IMR-90 (cell line): ENCODE results near the gene SLC25A25. TPM values are rescaled to one million over a fixed set of nuclear protein-coding genes. Genes with fewer than 3 reads are reported as not detected.
"Not testable (repeated sequence)": the region's sequence is repeated elsewhere in the genome, so short reads cannot be mapped to it uniquely, and the experiment has no call there.

Source experiments
- ATAC-seq: fragments of 200-7000 bp; cut with Tn5 transposase; 2 replicates; pipeline ENCODE4 v1.9.1; 2020; ENCODE audit warnings: low read depth, mild to moderate bottlenecking, moderate library complexity
- BruUV-seq: library from RNA; stranded (reverse); fragments of 400-500 nt; replicated peaks from 2 replicates; lab custom pipeline; 2021; lab: Mats Ljungman, UMichigan
- CTCF ChIA-PET: fragments of 300-600 bp; formaldehyde crosslinking; extraction: SDS; loops from one replicate; lab custom pipeline; 2021; ENCODE audit warnings: antibody characterized with exemption; lab: Yijun Ruan, JAX
- POLR2A ChIA-PET: fragments of 300-600 bp; sonication (Branson Sonifier 250); formaldehyde crosslinking; loops from one replicate; lab custom pipeline; 2022; ENCODE audit warnings: antibody characterized with exemption; ENCODE audit not compliant: unreplicated experiment; lab: Charles Lee
- DNase-seq: peaks from one replicate; pipeline ENCODE4 v3.0.0; 2013
- H2AFZ ChIP-seq: replicated peaks from 2 replicates; pipeline ENCODE3; 2013; ENCODE audit warnings: low read length, mild to moderate bottlenecking; ENCODE audit not compliant: poor library complexity
- H2AK5ac ChIP-seq: 2 replicates; pipeline ENCODE4 v1.6.1; 2013; ENCODE audit warnings: low read depth, low read length, inconsistent platforms
- H2AK9ac ChIP-seq: replicated peaks from 2 replicates; pipeline ENCODE3; 2013; ENCODE audit warnings: mild to moderate bottlenecking, low read depth, low read length, moderate library complexity; ENCODE audit not compliant: poor library complexity
- H2BK120ac ChIP-seq: 2 replicates; pipeline ENCODE4 v1.6.1; 2013; ENCODE audit warnings: low read depth, low read length, inconsistent platforms
- H2BK15ac ChIP-seq: 3 replicates; pipeline ENCODE4 v1.6.1; 2013; ENCODE audit warnings: low read depth, low read length, inconsistent platforms
- H2BK20ac ChIP-seq: 2 replicates; pipeline ENCODE4 v1.6.1; 2013; ENCODE audit warnings: low read depth, mild to moderate bottlenecking, inconsistent platforms, low read length, moderate library complexity
- H2BK5ac ChIP-seq: 2 replicates; pipeline ENCODE4 v1.6.1; 2013; ENCODE audit warnings: mild to moderate bottlenecking, low read depth, low read length, inconsistent platforms; ENCODE audit not compliant: poor library complexity, severe bottlenecking
- H3K14ac ChIP-seq: replicated peaks from 2 replicates; pipeline ENCODE4 v1.6.1; 2013; ENCODE audit warnings: low read depth, low read length, inconsistent platforms
- H3K18ac ChIP-seq: 2 replicates; pipeline ENCODE4 v1.6.1; 2013; ENCODE audit warnings: low read depth, low read length, control low read depth
- H3K23ac ChIP-seq: 2 replicates; pipeline ENCODE4 v1.6.1; 2013; ENCODE audit warnings: low read depth, low read length, inconsistent platforms
- H3K27ac ChIP-seq: 2 replicates; pipeline ENCODE4 v1.5.1; 2013; ENCODE audit warnings: mild to moderate bottlenecking, control low read depth, low read length; ENCODE audit not compliant: insufficient read depth
- H3K27me3 ChIP-seq: 2 replicates; pipeline ENCODE4 v1.6.1; 2013; ENCODE audit warnings: low read length; ENCODE audit not compliant: control insufficient read depth, insufficient read depth
- H3K36me3 ChIP-seq: 2 replicates; pipeline ENCODE4 v1.6.1; 2013; ENCODE audit warnings: low read length, mixed read lengths; ENCODE audit not compliant: control insufficient read depth, insufficient read depth
- H3K4ac ChIP-seq: 2 replicates; pipeline ENCODE4 v1.6.1; 2013; ENCODE audit warnings: low read depth, low read length, inconsistent platforms
- H3K4me1 ChIP-seq: 2 replicates; pipeline ENCODE4 v1.6.1; 2013; ENCODE audit warnings: low read length, mixed read lengths; ENCODE audit not compliant: control insufficient read depth, insufficient read depth
- H3K4me2 ChIP-seq: 2 replicates; pipeline ENCODE4 v1.6.1; 2013; ENCODE audit warnings: low read depth, mild to moderate bottlenecking, control low read depth, low read length, moderate library complexity
- H3K4me3 ChIP-seq: 2 replicates; pipeline ENCODE4 v1.5.1; 2013; ENCODE audit warnings: low read depth, mild to moderate bottlenecking, control low read depth, low read length, moderate library complexity; ENCODE audit not compliant: insufficient read depth
- H3K56ac ChIP-seq: 2 replicates; pipeline ENCODE4 v1.6.1; 2013; ENCODE audit warnings: low read length, inconsistent platforms; ENCODE audit not compliant: insufficient read depth; ENCODE audit errors: extremely low read depth
- H3K79me1 ChIP-seq, 2 experiments: 2 replicates each; pipeline ENCODE4 v1.6.1; 2013; ENCODE audit warnings: low read length in 2 of 2, inconsistent platforms in 1 of 2, low read depth in 1 of 2
- H3K9ac ChIP-seq: 2 replicates; pipeline ENCODE4 v1.6.1; 2013; ENCODE audit warnings: low read depth, low read length, control low read depth
- H3K9me1 ChIP-seq: 2 replicates; pipeline ENCODE4 v1.6.1; 2013; ENCODE audit warnings: low read length, inconsistent platforms; ENCODE audit not compliant: insufficient read depth
- H3K9me3 ChIP-seq: 2 replicates; pipeline ENCODE4 v1.6.1; 2013; ENCODE audit warnings: low read length; ENCODE audit not compliant: control insufficient read depth, insufficient read depth
- H4K20me1 ChIP-seq: 2 replicates; pipeline ENCODE4 v1.6.1; 2013; ENCODE audit warnings: low read length, inconsistent platforms; ENCODE audit not compliant: insufficient read depth
- H4K5ac ChIP-seq: 2 replicates; pipeline ENCODE4 v1.6.1; 2013; ENCODE audit warnings: mild to moderate bottlenecking, low read depth, low read length, control low read depth
- H4K8ac ChIP-seq, 2 experiments: 2 replicates each; pipeline ENCODE4 v1.6.1; 2013; ENCODE audit warnings: low read depth in 2 of 2, low read length in 2 of 2, control low read depth in 1 of 2, inconsistent platforms in 1 of 2
- H4K91ac ChIP-seq: 2 replicates; pipeline ENCODE4 v1.6.1; 2013; ENCODE audit warnings: low read depth, low read length, inconsistent platforms; ENCODE audit not compliant: insufficient read depth
- WGBS, 2 experiments: methylation state at CpG; one replicate each; pipeline versions ENCODE4 v1.1.5 to v1.1.7; 2013; ENCODE audit warnings: missing lambda C conversion rate in 2 of 2; ENCODE audit not compliant: insufficient read length in 1 of 2; ENCODE audit errors: extremely low coverage in 2 of 2; 5-methylcytosine and 5-hydroxymethylcytosine counted together
- dilution Hi-C: fragments of 300-500 bp; cut with HindIII; formaldehyde crosslinking; loops from one replicate; pipeline ENCODE4 v1.14.3; 2018; ENCODE audit warnings: low sequenced_read_pairs; ENCODE audit not compliant: unreplicated experiment
- in situ Hi-C: fragments of 300-500 bp; cut with MboI; formaldehyde crosslinking; loops from 3 replicates; pipeline ENCODE4 v1.14.3; 2019; ENCODE audit warnings: low sequenced_read_pairs, inconsistent platforms, mixed read lengths
- intact Hi-C: fragments of 100-400 bp; cut with micrococcal nuclease; formaldehyde crosslinking; loops from 2 replicates; pipeline ENCODE4 v1.10.0; 2022
- polyA plus RNA-seq, 3 experiments: library from polyadenylated mRNA; depleted of rRNA; stranded (reverse); fragments of >200 nt; gene quantifications; 2 replicates each; pipeline ENCODE4 v1.2.3, GENCODE V29; 2012; ENCODE audit warnings: low replicate concordance in 1 of 3
- total RNA-seq: library from RNA; depleted of rRNA; stranded (reverse); fragments of >200 nt; gene quantifications from 2 replicates; pipeline ENCODE4 v1.2.3, GENCODE V29; 2012

The SLC25A25 gene
- total and polyA plus RNA-seq, 2 of the 4 experiments (the other 2 are of a cell fraction): 14.0 to 17.9 TPM

DNA sequence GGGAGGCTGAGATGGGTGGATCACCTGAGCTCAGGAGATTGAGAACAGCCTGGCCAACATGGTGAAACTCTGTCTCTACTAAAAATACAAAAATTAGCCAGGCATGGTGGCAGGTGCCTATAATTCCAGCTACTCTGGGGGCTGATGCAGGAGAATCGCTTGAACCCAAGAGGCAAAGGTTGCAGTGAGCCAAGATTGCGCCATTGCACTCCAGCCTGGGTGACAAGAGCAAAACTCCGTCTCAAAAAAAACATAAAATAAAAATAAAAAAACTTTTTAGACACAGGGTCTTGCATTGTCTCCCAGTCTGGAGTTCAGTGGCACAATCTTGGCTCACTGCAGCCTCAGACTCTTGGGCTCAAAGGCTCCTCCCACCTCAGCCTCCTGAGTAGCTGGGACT, 31.5 kb upstream of the SLC25A25 start:
- H3K4ac ChIP-seq, H2AK9ac ChIP-seq, H2BK120ac ChIP-seq, H3K18ac ChIP-seq, H3K4me2 ChIP-seq, H3K27ac ChIP-seq, H2AK5ac ChIP-seq, H3K56ac ChIP-seq, H3K27me3 ChIP-seq, POLR2A ChIA-PET, H4K20me1 ChIP-seq, H3K4me3 ChIP-seq, in situ Hi-C loops, H3K4me1 ChIP-seq, ATAC-seq, H4K5ac ChIP-seq, H3K14ac ChIP-seq, BruUV-seq, H3K9ac ChIP-seq, H4K8ac ChIP-seq, H3K36me3 ChIP-seq, H2BK5ac ChIP-seq, H2BK15ac ChIP-seq, H4K91ac ChIP-seq, DNase-seq, H2AFZ ChIP-seq, H3K79me1 ChIP-seq, H2BK20ac ChIP-seq, dilution Hi-C loops, H3K9me3 ChIP-seq, H3K9me1 ChIP-seq, H3K23ac ChIP-seq: not testable (repeated sequence)
- WGBS, 2 experiments: no CpG with 5 or more reads among the region's 3 CpGs
- CTCF ChIA-PET: interaction anchor here (0.7 to 3.3 kb wide), 2 partner anchors 9 to 93 kb away, joined by 3 to 15 read pairs; no protein-coding TSS in a partner anchor
- intact Hi-C loops: loop anchor here (5.0 kb wide), 1 partner anchor 34 kb away; no protein-coding TSS in a partner anchor

DNA sequence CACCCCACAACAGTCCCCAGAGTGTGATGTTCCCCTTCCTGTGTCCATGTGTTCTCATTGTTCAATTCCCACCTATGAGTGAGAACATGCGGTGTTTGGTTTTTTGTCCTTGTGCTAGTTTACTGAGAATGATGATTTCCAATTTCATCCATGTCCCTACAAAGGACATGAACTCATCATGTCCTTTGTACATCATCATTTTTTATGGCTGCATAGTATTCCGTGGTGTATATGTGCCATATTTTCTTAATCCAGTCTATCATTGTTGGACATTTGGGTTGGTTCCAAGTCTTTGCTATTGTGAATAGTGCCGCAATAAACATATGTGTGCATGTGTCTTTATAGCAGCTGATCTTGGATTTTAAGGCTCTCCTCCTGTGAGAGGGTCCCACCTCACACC, 27.2 kb upstream of the SLC25A25 start:
- H3K9me3 ChIP-seq, H4K20me1 ChIP-seq, H2BK120ac ChIP-seq, H3K4me2 ChIP-seq, POLR2A ChIA-PET, BruUV-seq, H3K27ac ChIP-seq, intact Hi-C loops, H2AK5ac ChIP-seq, H2AK9ac ChIP-seq, H2BK20ac ChIP-seq, H3K4me1 ChIP-seq, ATAC-seq, CTCF ChIA-PET, H3K9ac ChIP-seq, H2AFZ ChIP-seq, dilution Hi-C loops, H3K4ac ChIP-seq, H2BK5ac ChIP-seq, H3K14ac ChIP-seq, DNase-seq, H3K4me3 ChIP-seq, H3K9me1 ChIP-seq, H3K18ac ChIP-seq, H3K56ac ChIP-seq, H2BK15ac ChIP-seq, H4K5ac ChIP-seq, H3K23ac ChIP-seq, H3K36me3 ChIP-seq, H4K91ac ChIP-seq, H4K8ac ChIP-seq, H3K27me3 ChIP-seq, in situ Hi-C loops, H3K79me1 ChIP-seq: not testable (repeated sequence)
- no CpG with 5 or more reads among the region's 3 CpGs for WGBS, 2 experiments
